NB4 (cell line): Measurements from ENCODE around the gene METTL22.

Source experiments
- DNase-seq: peaks from one replicate; pipeline ENCODE4 v3.0.0; 2010; ENCODE audit warnings: low read depth
- H3K4me3 ChIP-seq: one replicate; pipeline ENCODE4 v1.5.1; 2011; ENCODE audit warnings: mild to moderate bottlenecking, low read depth, low read length, moderate library complexity
- CTCF ChIP-seq: IDR thresholded peaks from one replicate; pipeline ENCODE4 v1.5.1; 2012; ENCODE audit warnings: low read depth, low read length
- MYC ChIP-seq: IDR thresholded peaks from 2 replicates; pipeline ENCODE4 v1.6.1; 2011; ENCODE audit warnings: low read depth, low read length
- POLR2A ChIP-seq: IDR thresholded peaks from 2 replicates; pipeline ENCODE4 v1.6.1; 2011; ENCODE audit warnings: mild to moderate bottlenecking; ENCODE audit not compliant: insufficient read length; ENCODE audit errors: extremely low read depth
- TF ChIP-seq, protein P1 (sequence below): IDR thresholded peaks from 2 replicates; pipeline ENCODE4 v1.6.1; 2011; ENCODE audit warnings: low read depth, low read length

Gene METTL22

DNA sequence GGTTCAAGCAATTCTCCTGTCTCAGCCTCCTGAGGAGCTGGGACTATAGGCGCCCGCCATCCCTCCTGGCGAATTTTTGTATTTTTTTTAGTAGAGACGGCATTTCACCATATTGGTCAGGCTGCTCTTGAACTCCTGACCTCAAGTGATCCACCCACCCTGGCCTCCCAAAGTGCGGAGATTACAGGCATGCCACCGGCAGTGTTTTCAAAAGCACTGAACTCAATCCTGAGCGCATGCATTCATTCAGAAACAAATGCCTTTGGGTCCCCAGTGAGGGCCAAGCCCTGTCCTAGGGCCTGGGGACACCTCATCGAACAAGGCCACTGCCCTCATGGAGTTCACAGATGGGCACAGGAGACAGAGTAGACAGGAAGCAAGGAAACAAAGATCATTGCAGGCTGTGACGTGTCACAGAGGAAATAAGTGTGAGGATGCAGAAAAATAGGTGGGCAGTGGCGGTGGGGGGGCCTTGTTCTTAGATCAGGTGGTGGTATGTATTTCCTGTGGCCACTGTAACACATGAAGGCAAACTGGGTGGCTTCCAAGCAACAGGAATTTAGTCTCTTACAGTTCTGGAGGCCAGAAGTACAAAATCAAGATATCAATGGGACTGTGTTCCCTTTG is 43.7 kb upstream of the METTL22 start:
- DNase-seq: no peak
- TF ChIP-seq POLR2A (no peak), CTCF (no peak), MYC (no peak)
- TF ChIP-seq, protein P1, sequence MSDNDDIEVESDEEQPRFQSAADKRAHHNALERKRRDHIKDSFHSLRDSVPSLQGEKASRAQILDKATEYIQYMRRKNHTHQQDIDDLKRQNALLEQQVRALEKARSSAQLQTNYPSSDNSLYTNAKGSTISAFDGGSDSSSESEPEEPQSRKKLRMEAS: no peak
- no peak overlapping the region for H3K4me3 ChIP-seq

DNA sequence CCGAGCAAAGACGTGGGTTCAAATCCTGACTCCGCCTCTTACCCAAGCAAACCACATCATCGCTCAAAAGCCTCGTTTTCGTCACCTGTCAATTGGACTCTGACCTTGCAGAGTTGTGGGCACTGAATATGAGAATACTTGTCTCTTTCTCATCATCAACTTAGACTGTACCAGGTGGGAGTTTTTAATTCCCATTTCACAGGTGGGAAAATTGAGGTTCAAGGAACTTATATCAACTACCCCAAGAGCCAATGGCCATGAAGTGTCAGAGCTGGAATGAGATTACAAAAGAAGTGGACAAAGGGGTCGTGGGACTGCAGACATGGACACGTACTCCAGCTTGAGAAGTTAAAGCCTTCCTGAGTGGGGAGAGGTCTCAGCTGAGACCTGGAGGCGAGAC is 41.9 kb upstream of the METTL22 start:
- H3K4me3 ChIP-seq: no peak overlapping the region
- DNase-seq: no peak
- TF ChIP-seq, protein P1: no peak
- TF ChIP-seq POLR2A (no peak), CTCF (no peak), MYC (no peak)

DNA sequence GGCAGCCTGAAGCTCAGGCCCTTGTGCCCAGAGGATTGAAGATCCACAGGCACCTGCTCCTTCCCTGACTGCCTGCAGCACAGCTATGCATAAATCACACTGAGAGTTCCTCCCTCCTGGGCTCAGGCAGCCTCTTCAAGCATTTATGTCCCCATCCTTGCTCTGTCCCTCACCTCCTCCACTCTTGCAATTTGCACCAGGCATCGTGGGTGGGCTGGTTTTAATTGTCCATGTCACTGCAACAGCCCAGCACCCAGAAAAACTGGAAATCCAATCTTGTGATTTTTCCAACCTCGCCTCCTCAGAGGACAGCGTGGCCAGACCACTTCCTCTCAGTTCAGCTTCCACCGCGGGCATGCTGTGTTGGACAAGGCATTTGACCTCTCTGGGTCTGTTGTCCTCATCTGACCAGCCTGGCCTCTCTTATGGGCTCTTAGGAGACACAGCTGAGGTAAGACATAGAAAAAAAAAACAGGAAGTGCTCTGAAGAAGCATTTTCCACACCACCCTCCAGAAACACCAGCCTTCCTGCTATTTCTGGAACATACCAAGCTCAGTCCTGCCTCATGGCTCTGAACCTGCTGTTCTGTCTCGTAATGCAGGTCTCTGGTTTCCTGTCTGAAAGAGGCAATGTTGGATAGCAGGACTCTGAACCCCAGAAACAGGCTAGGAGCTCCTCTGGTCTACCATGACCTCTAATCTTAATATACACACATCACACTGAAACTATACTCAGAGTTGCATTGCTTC is 39.5 kb upstream of the METTL22 start:
- H3K4me3 ChIP-seq: no peak overlapping the region
- peak; percentile 73 for DNase-seq
- TF ChIP-seq POLR2A (no peak), MYC (peak; percentile 54; the same call in 1 of the 2 replicates)
- TF ChIP-seq, protein P1: peak; percentile 46

DNA sequence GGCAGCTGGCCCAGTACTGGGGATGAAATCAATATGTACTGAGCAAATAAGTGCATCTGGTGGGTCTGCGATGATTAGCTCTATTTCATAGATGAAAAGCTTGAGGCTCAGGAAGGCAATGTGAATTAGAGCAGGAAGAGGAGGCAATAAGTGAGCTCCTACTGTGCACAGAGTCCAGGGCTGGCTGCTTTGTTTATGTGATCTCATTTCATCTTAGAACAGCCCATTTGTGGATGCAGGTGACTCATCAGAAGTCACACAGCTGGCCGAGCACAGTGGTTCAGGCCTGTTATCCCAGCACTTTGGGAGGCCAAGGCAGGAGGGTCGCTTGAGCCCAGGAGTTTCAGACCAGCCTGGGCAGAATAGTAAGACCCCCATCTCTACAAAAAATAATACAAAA is 38.3 kb upstream of the METTL22 start:
- TF ChIP-seq CTCF: no peak
- no peak for TF ChIP-seq POLR2A
- TF ChIP-seq, protein P1: no peak
- DNase-seq: no peak
- H3K4me3 ChIP-seq: no peak overlapping the region

DNA sequence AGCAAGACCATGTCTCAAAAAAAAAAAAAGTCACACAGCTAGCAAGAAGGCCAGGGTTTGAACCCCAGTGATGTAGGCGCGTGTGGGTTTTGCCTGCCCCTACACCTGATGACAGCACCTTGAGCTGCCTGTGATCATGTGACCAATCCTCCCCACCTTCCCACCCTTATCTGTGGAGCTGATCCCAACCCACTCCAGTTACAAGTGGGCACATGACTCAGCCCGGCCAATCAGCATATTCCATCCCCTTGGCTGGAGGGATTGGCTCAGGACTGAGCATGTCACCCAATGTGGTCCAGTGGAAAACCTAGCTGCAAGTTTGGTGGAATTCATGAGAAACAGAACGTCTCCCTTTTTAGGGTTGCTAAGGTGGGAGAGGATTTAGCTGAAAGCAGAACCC is 37.8 kb upstream of the METTL22 start:
- no peak overlapping the region for H3K4me3 ChIP-seq
- TF ChIP-seq CTCF (no peak), MYC (no peak), POLR2A (no peak)
- TF ChIP-seq, protein P1: no peak
- no peak for DNase-seq

- no peak for DNase-seq
- H3K4me3 ChIP-seq: no peak overlapping the region
- TF ChIP-seq, protein P1: no peak
- TF ChIP-seq POLR2A: no peak
Observed at GRCh38 chr16:8585041-8585440, 36.5 kb upstream of the METTL22 start.
